NT2/D1 (cell line): ENCODE data around the gene GRID2.

ENCODE experiments used
- YY1 ChIP-seq: IDR thresholded peaks from 2 replicates; pipeline ENCODE4 v1.6.1; 2011; ENCODE audit not compliant: insufficient read length, insufficient read depth
- ZNF274 ChIP-seq: IDR thresholded peaks from 2 replicates; pipeline ENCODE4 v1.6.1; 2011; ENCODE audit warnings: mild to moderate bottlenecking, low read depth, low read length

DNA sequence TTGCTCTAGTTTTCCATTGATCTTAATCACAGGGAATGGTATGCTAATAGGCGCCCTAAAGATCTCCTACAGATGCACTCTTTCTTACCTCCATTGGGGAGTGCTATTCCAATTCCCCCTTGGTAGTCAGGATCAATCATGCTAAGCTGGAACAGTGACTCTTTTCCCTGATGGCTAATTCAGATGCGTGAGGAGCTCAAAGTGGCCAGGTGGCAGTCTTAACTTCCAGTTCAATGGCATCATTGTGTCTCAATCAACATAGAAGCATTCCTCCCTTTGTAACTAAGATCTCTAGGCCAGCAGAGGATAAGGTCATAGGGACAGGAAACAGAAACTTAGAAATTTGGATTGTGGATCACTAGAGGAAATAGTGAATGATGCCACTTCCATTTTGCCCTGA lies 216.8 kb downstream of the GRID2 start:
- TF ChIP-seq YY1 (no peak), ZNF274 (no peak)
